ENCODE data around the gene WNT3A.

The WNT3A gene

GRCh38 chr1:228010921-228011320 is 4.1 kb downstream of the WNT3A start:
- DNase-seq (ENCODE audit: low spot score) = no peak
- no peak for TF ChIP-seq CTCF (IDR thresholded peaks at IDR 0.05; ENCODE audit: extremely low read depth, insufficient read depth, missing control alignments)
- in situ Hi-C loops (cut with MboI; ENCODE audit: low pct_unique_long_range_greater_than_20kb, low sequenced_read_pairs, unreplicated experiment) = no loop called here

GRCh38 chr1:228011721-228012311 is 5.0 kb downstream of the WNT3A start:
- TF ChIP-seq CTCF (IDR thresholded peaks at IDR 0.05; ENCODE audit: extremely low read depth, insufficient read depth, missing control alignments) = no peak
- in situ Hi-C loops (cut with MboI; ENCODE audit: low pct_unique_long_range_greater_than_20kb, low sequenced_read_pairs, unreplicated experiment) = no loop called here
- no peak for DNase-seq (ENCODE audit: low spot score)

- DNase-seq (ENCODE audit: low spot score) = no peak
- in situ Hi-C loops (cut with MboI; ENCODE audit: low pct_unique_long_range_greater_than_20kb, low sequenced_read_pairs, unreplicated experiment) = no loop called here
- TF ChIP-seq CTCF (IDR thresholded peaks at IDR 0.05; ENCODE audit: extremely low read depth, insufficient read depth, missing control alignments) = no peak
These were observed 5.8 kb downstream of the WNT3A start for GRCh38 chr1:228012555-228012954.

- in situ Hi-C loops (cut with MboI; ENCODE audit: low pct_unique_long_range_greater_than_20kb, low sequenced_read_pairs, unreplicated experiment) = no loop called here
- no peak for TF ChIP-seq CTCF (IDR thresholded peaks at IDR 0.05; ENCODE audit: extremely low read depth, insufficient read depth, missing control alignments)
- no peak for DNase-seq (ENCODE audit: low spot score)
These were observed 6.5 kb downstream of the WNT3A start for GRCh38 chr1:228013131-228013934.

- in situ Hi-C loops (cut with MboI; ENCODE audit: low pct_unique_long_range_greater_than_20kb, low sequenced_read_pairs, unreplicated experiment) = no loop called here
- no peak for TF ChIP-seq CTCF (IDR thresholded peaks at IDR 0.05; ENCODE audit: extremely low read depth, insufficient read depth, missing control alignments)
- DNase-seq (ENCODE audit: low spot score) = no peak
These were observed 7.4 kb downstream of the WNT3A start for GRCh38 chr1:228013935-228014930.

Measured in GM13977 (cell line).